ENCODE measurements around the gene CIBAR2. TPM values are rescaled to one million over a fixed set of nuclear protein-coding genes. Genes with fewer than 3 reads are reported as not detected.

CIBAR2 gene
- total and polyA plus RNA-seq, 4 experiments from 2014 or later: not detected

GRCh38 chr16:85081038-85081437, 31.2 kb downstream of the CIBAR2 start:
- no peaks in the 10 kb centered on the region for H3K4me1 ChIP-seq (ENCODE audit: insufficient read depth, low read length)
- no peak overlapping the region for H3K27ac ChIP-seq (ENCODE audit: low read depth, low read length)
- intact Hi-C loops (cut with micrococcal nuclease): no loop called here
- CTCF ChIA-PET (ENCODE audit: partially characterized antibody): interaction anchor here (0.6 to 0.9 kb wide), 2 partner anchors 27 to 63 kb away, joined by 3 read pairs; no protein-coding TSS in a partner anchor
- H3K36me3 Mint-ChIP-seq: peaks cover 27 to 30% of the 10 kb centered on the region in 2 donors
- H3K4me3 Mint-ChIP-seq: peak overlapping the region in 1 of 8 donors; percentile 2
- POLR2A ChIA-PET (ENCODE audit: partially characterized antibody): no interaction called here
- peaks cover 16% of the 10 kb centered on the region for H3K36me3 ChIP-seq (ENCODE audit: insufficient read depth, low read length)
- no peak for DNase-seq
- no peaks in the 10 kb centered on the region for H3K27me3 Mint-ChIP-seq
- no peak overlapping the region for H3K27ac Mint-ChIP-seq
- no peaks in the 10 kb centered on the region for H3K9me3 ChIP-seq (ENCODE audit: control insufficient read depth in 1 of 2, low read length in 2 of 2)
- no peaks in the 10 kb centered on the region for H3K27me3 ChIP-seq (ENCODE audit: insufficient read depth, low read length)
- no peaks in the 10 kb centered on the region for H3K9me3 Mint-ChIP-seq
- H3K4me3 ChIP-seq (ENCODE audit: low read length in 2 of 2): no peak overlapping the region
- peaks cover 0 to 4% (median 1%) of the 10 kb centered on the region in 4 donors for H3K4me1 Mint-ChIP-seq

GRCh38 chr16:85079785-85080570, 32.3 kb downstream of the CIBAR2 start:
- Mint-ChIP-seq H3K27ac (peak overlapping the region in 2 of 7 donors; percentile 23 to 31), H3K9me3 (no peaks in the 10 kb centered on the region), H3K4me1 (peaks cover 0 to 4% (median 1%) of the 10 kb centered on the region in 4 donors), H3K4me3 (no peak overlapping the region), H3K27me3 (no peaks in the 10 kb centered on the region), H3K36me3 (peaks cover 33% of the 10 kb centered on the region in 2 donors)
- Histone ChIP-seq H3K4me1 (ENCODE audit: insufficient read depth, low read length) (no peaks in the 10 kb centered on the region), H3K36me3 (ENCODE audit: insufficient read depth, low read length) (peaks cover 22% of the 10 kb centered on the region), H3K27ac (ENCODE audit: low read depth, low read length) (no peak overlapping the region), H3K27me3 (ENCODE audit: insufficient read depth, low read length) (no peaks in the 10 kb centered on the region), H3K9me3 (ENCODE audit: control insufficient read depth in 1 of 2, low read length in 2 of 2) (no peaks in the 10 kb centered on the region), H3K4me3 (ENCODE audit: low read length in 2 of 2) (no peak overlapping the region)
- CTCF ChIA-PET (ENCODE audit: partially characterized antibody): no interaction called here
- POLR2A ChIA-PET (ENCODE audit: partially characterized antibody): no interaction called here
- no peak for DNase-seq
- intact Hi-C loops (cut with micrococcal nuclease): no loop called here

DNA sequence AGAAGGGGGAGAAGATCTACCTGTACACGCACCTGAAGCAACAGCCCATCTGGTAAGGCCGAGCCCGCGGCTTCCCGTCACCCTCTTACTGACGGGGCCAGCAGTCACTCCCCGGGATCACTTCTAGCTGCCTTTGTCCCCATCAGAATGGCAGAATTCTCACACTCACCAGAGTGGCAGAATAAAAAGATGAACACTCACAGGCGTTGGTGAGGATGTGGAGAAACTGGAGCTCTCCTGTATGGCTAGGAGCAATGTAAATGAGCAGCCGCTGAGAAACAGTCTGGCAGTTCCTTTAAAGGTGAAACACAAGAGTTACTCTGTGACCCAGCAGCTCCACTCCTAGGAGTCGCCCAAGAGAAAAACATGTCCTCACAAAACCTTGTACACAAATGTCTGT, 33.3 kb downstream of the CIBAR2 start:
- Mint-ChIP-seq H3K36me3 (peaks cover 39 to 40% of the 10 kb centered on the region in 2 donors), H3K27ac (peak overlapping the region in 1 of 7 donors; percentile 8), H3K27me3 (no peaks in the 10 kb centered on the region), H3K4me3 (no peak overlapping the region), H3K9me3 (no peaks in the 10 kb centered on the region), H3K4me1 (peaks cover 0 to 4% (median 1%) of the 10 kb centered on the region in 4 donors)
- Histone ChIP-seq H3K4me3 (ENCODE audit: low read length in 2 of 2) (no peak overlapping the region), H3K27ac (ENCODE audit: low read depth, low read length) (no peak overlapping the region), H3K9me3 (ENCODE audit: control insufficient read depth in 1 of 2, low read length in 2 of 2) (no peaks in the 10 kb centered on the region), H3K4me1 (ENCODE audit: insufficient read depth, low read length) (no peaks in the 10 kb centered on the region), H3K27me3 (ENCODE audit: insufficient read depth, low read length) (no peaks in the 10 kb centered on the region), H3K36me3 (ENCODE audit: insufficient read depth, low read length) (peaks cover 22% of the 10 kb centered on the region)
- DNase-seq: no peak
- CTCF ChIA-PET (ENCODE audit: partially characterized antibody): interaction anchor here (0.8 kb wide), 1 partner anchor 8 kb away, joined by 3 read pairs; no protein-coding TSS in a partner anchor
- POLR2A ChIA-PET (ENCODE audit: partially characterized antibody): interaction anchor here (0.5 kb wide), 1 partner anchor 52 kb away, joined by 3 read pairs; no protein-coding TSS in a partner anchor
- intact Hi-C loops (cut with micrococcal nuclease): no loop called here

- H3K27me3 ChIP-seq (ENCODE audit: insufficient read depth, low read length): no peaks in the 10 kb centered on the region
- H3K4me1 Mint-ChIP-seq: peaks cover 0 to 4% (median under 1%) of the 10 kb centered on the region in 4 donors
- POLR2A ChIA-PET (ENCODE audit: partially characterized antibody): no interaction called here
- H3K4me3 ChIP-seq (ENCODE audit: low read length in 2 of 2): no peak overlapping the region
- H3K27me3 Mint-ChIP-seq: no peaks in the 10 kb centered on the region
- H3K9me3 Mint-ChIP-seq: no peaks in the 10 kb centered on the region
- H3K27ac ChIP-seq (ENCODE audit: low read depth, low read length): no peak overlapping the region
- no peak overlapping the region for H3K4me3 Mint-ChIP-seq
- H3K27ac Mint-ChIP-seq: no peak overlapping the region
- H3K36me3 ChIP-seq (ENCODE audit: insufficient read depth, low read length): peaks cover 22% of the 10 kb centered on the region
- H3K9me3 ChIP-seq (ENCODE audit: control insufficient read depth in 1 of 2, low read length in 2 of 2): no peaks in the 10 kb centered on the region
- no peaks in the 10 kb centered on the region for H3K4me1 ChIP-seq (ENCODE audit: insufficient read depth, low read length)
- intact Hi-C loops (cut with micrococcal nuclease): no loop called here
- CTCF ChIA-PET (ENCODE audit: partially characterized antibody): interaction anchor here (0.8 kb wide), 1 partner anchor 9 kb away, joined by 3 read pairs; no protein-coding TSS in a partner anchor
- no peak for DNase-seq
- H3K36me3 Mint-ChIP-seq: peaks cover 39 to 42% of the 10 kb centered on the region in 2 donors
These were observed 34.0 kb downstream of the CIBAR2 start for GRCh38 chr16:85078226-85078625.

DNA sequence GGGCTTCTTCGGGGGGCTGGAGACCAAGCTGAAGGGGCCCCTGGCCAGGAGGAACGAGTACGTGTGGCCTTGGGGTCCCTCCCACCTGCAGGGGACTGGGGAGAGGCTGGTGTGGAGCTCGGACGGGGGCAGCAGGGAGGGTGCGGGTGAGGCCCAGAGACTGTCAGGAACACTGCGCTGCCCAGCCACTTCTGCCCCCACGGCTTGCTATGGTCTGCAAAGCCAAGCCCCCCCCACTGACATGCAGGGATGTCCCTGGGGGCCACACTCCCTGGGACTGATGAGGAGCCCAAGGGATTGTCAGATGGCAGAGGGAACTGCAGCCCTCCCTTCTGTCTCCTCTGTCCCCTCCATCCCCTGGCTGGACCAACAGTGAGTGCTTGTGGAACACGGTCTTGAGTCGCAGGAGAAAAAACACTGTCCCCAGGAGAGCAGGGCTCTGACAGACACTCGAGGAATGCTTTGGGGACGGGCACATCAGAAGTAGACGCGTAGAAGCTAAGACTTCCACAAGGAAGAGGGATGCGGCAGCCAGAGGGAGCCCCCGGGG, 34.6 kb downstream of the CIBAR2 start:
- H3K9me3 Mint-ChIP-seq: no peaks in the 10 kb centered on the region
- CTCF ChIA-PET (ENCODE audit: partially characterized antibody): no interaction called here

GRCh38 chr16:85077039-85077438, 35.2 kb downstream of the CIBAR2 start:
- no peak for DNase-seq
- intact Hi-C loops (cut with micrococcal nuclease): no loop called here
- Mint-ChIP-seq H3K27me3 (no peaks in the 10 kb centered on the region), H3K4me3 (no peak overlapping the region), H3K4me1 (no peaks in the 10 kb centered on the region), H3K27ac (no peak overlapping the region), H3K36me3 (peaks cover 41 to 46% of the 10 kb centered on the region in 2 donors), H3K9me3 (no peaks in the 10 kb centered on the region)
- Histone ChIP-seq H3K27ac (ENCODE audit: low read depth, low read length) (no peak overlapping the region), H3K27me3 (ENCODE audit: insufficient read depth, low read length) (no peaks in the 10 kb centered on the region), H3K4me3 (ENCODE audit: low read length in 2 of 2) (no peak overlapping the region), H3K4me1 (ENCODE audit: insufficient read depth, low read length) (no peaks in the 10 kb centered on the region), H3K9me3 (ENCODE audit: control insufficient read depth in 1 of 2, low read length in 2 of 2) (no peaks in the 10 kb centered on the region), H3K36me3 (ENCODE audit: insufficient read depth, low read length) (peaks cover 28% of the 10 kb centered on the region)
- POLR2A ChIA-PET (ENCODE audit: partially characterized antibody): no interaction called here
- CTCF ChIA-PET (ENCODE audit: partially characterized antibody): interaction anchor here (1.4 kb wide), 1 partner anchor 9 kb away, joined by 4 read pairs; no protein-coding TSS in a partner anchor

More for the DNA sequence above, 34.6 kb downstream of the CIBAR2 start:
- intact Hi-C loops (cut with micrococcal nuclease): no loop called here
- DNase-seq: no peak
- POLR2A ChIA-PET (ENCODE audit: partially characterized antibody): no interaction called here
- H3K27ac ChIP-seq (ENCODE audit: low read depth, low read length): no peak overlapping the region
- no peaks in the 10 kb centered on the region for H3K4me1 ChIP-seq (ENCODE audit: insufficient read depth, low read length)
- no peak overlapping the region for H3K4me3 ChIP-seq (ENCODE audit: low read length in 2 of 2)
- H3K4me1 Mint-ChIP-seq: peaks cover 0 to 2% (median 0%) of the 10 kb centered on the region in 4 donors
- H3K27me3 Mint-ChIP-seq: no peaks in the 10 kb centered on the region
- H3K27ac Mint-ChIP-seq: no peak overlapping the region
- H3K36me3 ChIP-seq (ENCODE audit: insufficient read depth, low read length): peaks cover 25% of the 10 kb centered on the region
- no peak overlapping the region for H3K4me3 Mint-ChIP-seq
- peaks cover 43 to 45% of the 10 kb centered on the region in 2 donors for H3K36me3 Mint-ChIP-seq
- H3K9me3 ChIP-seq (ENCODE audit: control insufficient read depth in 1 of 2, low read length in 2 of 2): no peaks in the 10 kb centered on the region
- H3K27me3 ChIP-seq (ENCODE audit: insufficient read depth, low read length): no peaks in the 10 kb centered on the region

- Mint-ChIP-seq H3K4me3 (no peak overlapping the region), H3K27ac (peak overlapping the region in 2 of 7 donors; percentile 60 to 70), H3K4me1 (no peaks in the 10 kb centered on the region), H3K27me3 (no peaks in the 10 kb centered on the region), H3K9me3 (no peaks in the 10 kb centered on the region), H3K36me3 (peaks cover 47 to 51% of the 10 kb centered on the region in 2 donors)
- Histone ChIP-seq H3K9me3 (ENCODE audit: control insufficient read depth in 1 of 2, low read length in 2 of 2) (no peaks in the 10 kb centered on the region), H3K4me1 (ENCODE audit: insufficient read depth, low read length) (no peaks in the 10 kb centered on the region), H3K36me3 (ENCODE audit: insufficient read depth, low read length) (peaks cover 28% of the 10 kb centered on the region), H3K27ac (ENCODE audit: low read depth, low read length) (no peak overlapping the region), H3K27me3 (ENCODE audit: insufficient read depth, low read length) (no peaks in the 10 kb centered on the region), H3K4me3 (ENCODE audit: low read length in 2 of 2) (no peak overlapping the region)
- ChIA-PET POLR2A (ENCODE audit: partially characterized antibody) (interaction anchor here (1.4 kb wide), 1 partner anchor 20 kb away, joined by 7 read pairs; no protein-coding TSS in a partner anchor), CTCF (ENCODE audit: partially characterized antibody) (interaction anchor here (1.4 kb wide), 1 partner anchor 11 kb away, joined by 4 read pairs; no protein-coding TSS in a partner anchor)
- DNase-seq: no peak
- intact Hi-C loops (cut with micrococcal nuclease): no loop called here
These were observed 36.9 kb downstream of the CIBAR2 start for GRCh38 chr16:85075236-85075924.
